HG02763 (cell line): ENCODE results near the gene FADS2.

Source experiments
- ATAC-seq: cut with Tn5 transposase; IDR thresholded peaks from one replicate; pipeline ENCODE4 v1.9.1; 2021; ENCODE audit warnings: mild to moderate bottlenecking, moderate library complexity; ENCODE audit not compliant: unreplicated experiment

The FADS2 gene

DNA sequence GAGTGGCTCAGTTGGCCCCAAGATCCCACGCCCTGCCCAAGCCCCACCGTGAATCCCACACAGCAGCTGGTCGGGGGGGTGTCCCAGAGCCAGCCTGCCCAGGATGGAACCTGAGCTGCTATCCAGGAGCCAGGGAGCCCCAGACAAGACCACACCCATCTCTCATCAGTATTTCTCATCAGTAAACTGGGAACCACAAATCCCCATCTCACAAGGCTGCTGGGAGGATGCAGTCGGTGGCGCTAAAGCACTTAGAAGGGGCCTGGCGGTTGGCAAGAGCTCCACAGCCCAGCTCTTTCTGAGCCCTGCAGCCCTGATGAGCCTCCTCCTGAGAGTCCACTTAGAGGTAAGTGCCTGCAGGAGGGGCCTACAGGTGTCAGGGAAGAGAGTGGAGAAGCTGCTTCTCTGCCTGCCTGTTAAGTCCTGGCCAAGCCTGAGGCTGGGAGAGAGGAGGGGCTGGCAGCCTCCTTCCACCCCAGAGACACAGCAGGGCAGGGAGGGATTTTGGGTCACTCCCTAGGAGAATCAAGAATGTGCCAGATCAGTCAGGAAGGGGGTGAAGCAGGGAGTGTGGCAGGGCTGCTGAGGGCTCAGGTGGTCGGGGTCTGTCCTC is 57.2 kb downstream of the FADS2 start:
- ATAC-seq = no peak

DNA sequence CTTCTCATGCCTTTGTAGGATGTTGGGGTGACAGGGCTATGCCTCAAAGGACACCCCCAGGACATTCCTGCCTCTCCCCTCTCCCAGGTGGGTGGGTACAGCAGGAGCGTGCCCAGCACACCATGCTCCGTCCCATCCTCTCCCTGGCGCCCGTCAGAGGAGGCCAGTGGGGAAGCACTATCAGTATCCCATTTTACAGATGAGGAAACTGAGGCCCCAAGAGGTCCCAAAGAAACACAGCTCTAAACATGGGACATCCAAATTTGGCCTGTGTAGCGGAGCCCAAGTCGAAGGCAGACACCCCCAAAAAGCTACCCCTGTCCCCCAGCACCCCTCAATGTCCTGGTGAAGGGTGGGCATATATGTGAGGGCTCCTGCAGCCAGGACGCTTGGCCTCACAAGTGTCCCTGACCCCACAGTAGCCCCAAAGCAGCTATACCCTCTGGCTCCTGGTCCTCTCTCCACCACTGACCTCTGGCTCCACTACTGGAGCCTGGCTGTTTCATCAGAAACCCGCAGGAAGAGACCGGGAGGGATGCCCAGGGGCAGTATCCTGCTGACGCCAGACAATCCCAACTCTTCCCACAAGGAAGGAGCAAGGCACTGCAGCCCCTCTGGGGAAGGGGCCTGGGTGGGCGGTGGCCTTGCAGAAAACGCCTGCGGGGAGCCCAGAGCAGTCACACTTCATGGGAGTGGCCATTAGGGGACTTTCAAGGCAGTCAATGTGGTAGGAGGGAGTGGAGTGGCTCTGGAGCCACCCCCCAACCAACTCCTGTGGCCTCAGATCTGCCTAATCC is 57.9 kb downstream of the FADS2 start:
- no peak for ATAC-seq

DNA sequence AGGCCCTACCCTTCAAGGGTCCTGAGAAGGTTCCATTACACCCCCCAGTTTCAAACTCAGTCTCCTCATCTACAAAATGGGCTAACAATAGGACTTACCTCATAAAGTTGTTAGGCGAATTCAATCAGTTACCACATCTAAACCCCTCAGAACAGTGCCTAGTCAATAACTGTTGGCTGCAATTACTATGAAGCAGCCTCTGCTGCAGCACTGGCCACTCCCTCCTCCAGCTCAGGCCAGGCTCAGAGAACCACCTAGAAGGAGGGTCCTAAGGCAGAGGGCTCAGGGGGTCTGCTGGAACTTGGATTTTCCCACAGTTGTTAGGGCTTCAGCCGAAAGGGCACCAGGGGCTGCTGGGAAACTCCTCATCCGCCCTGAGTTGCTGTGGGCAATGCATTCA is 58.5 kb downstream of the FADS2 start:
- ATAC-seq = no peak

DNA sequence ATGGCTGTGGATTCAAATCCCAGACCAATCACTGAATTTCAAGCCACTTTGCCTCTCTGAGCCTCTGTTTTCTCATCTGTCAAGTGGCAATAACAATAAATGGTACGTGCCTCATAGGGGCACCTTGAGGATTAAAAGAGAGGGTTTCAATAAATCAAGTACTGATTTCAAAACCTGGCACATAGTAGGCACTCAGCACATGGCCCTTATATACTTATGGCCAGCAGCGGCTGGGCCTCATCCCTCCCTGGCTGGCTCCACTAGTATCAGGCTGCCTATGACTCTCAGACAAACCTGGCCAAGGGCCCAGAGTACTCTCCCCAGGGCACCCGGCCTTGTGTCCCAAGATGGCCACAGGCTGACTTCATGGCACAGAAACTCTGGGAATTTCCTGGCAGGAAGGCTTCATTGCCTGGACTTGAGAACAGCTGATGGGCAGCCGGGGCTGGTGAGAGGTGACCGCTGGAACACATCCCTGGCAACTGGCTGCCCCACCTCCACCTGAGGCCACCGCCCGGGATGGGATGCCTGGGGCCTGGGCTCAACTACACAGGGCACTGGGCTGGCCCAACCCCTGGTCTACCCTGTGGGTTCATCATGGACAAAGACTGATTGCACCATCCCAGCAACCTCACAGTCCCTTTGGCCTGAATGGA is 59.9 kb downstream of the FADS2 start:
- ATAC-seq = no peak

DNA sequence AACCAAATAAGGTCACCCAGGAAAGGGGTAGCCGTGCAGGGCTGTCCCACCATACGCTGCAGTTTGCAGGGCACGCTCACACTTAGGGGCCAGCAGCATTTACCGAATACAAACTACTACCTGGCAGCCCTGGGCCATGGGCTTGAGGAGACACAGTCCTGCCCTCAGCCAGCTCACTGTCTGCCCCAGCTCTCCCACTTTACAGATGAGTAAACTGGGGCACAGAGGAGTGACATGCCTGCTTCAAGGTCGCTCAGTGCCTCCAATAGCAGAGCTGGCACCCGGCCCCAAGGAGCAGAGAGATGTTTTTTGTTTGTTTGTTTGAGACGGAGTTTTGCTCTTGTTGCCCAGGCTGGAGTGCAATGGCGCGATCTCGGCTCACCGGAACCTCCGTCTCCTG is 60.5 kb downstream of the FADS2 start:
- ATAC-seq = no peak

DNA sequence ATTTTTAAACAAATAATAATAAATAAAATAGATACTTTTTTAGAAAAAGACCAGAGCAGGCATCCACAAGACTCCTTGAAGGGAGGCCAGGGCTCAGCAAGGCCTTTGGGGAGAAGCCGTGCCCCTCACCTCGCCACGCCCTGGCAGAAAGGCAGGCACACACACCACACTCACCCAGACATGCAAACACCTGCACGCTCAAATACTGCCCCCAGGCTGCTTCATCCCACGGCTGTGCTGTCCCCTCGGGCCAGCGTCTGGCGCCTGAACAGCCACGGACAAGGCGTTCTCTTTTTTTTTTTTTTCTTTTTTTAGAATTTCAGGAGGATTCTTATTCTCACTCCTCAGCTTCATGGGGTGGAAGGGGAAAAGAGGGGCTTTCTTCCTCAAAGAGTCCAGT is 61.7 kb downstream of the FADS2 start:
- ATAC-seq = no peak

DNA sequence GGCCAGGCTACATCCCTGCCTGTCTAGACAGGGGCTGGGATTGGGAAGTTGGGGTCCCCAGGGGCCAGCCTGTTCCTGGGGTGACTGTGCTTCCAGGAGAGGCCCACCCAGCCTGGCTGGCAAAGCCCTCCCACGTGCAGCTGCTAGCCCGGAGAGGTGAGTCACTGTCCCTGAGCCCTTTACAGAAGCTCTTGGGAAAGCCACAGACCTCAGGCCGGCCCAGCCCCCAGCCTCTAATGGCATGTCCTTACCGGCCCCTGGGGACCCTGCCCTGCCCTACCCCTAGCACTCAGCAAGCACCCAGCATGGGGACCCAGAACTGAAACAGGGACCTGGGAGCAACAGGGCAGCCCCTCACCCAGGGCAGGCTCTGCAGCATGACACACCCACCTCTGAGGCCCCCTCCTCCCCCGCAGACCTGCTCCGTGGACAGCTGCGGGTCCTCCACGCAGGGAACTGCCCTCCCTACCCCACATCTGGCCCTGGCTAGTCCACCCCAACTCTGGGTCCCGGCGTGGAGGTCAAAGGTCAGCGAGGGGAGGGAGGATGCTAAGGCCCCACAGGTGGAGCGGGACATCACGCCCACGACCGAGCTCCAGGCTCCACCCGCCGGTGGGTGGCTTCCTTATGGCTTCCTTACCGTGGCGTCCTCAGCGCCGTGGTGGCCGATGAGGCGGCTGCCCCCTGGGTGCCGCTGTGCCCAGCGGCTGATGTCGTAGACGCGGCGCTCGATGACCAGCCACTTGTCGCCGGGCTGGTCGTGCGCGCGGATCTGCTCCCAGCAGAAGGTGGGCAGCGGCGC is 62.6 kb downstream of the FADS2 start:
- peak; percentile 14 for ATAC-seq

DNA sequence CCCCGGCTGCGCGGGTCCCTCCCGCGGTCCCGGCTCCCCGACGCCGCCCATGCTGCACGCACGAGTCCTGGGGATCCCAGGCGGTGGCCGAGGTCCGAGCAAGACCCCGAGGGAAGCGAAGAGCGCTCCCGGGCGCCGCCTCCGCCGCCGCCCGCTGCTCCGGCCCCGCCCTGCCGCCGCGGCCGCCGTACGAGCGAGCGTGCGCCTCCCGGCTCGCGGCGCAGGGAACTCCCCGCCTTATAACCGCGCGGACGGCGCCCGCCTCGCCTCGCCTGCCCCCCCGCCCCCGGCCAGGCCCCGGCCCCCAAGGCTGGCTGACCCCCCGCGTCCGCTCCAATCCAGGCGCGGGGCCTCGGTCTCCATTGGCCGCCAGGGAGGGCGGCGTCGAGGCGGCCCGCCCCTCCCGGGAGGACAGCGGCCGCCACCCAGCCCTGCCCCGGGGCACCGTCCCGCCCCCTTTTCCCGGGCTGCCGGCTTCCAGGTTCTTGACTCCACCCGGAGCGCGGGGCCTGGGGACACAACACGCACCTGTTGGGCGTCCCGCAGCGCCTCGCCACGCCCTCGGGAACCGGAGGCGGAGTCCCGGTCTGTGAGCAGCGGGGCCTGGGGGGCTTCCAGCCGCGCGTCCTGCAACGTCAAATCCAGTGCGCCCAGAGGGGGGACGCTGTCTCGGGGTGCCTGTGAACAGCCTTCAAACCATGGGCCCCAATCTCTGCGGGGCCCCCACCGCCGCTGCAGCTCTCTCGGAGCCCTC is 63.4 kb downstream of the FADS2 start, which contains the start of gene FADS3:
Gene FADS3 (minus strand): TSS at position 215 of the 754 bp plus-strand sequence. CDS start 164 bp downstream, at position 51.
- ATAC-seq = peak; percentile 72

DNA sequence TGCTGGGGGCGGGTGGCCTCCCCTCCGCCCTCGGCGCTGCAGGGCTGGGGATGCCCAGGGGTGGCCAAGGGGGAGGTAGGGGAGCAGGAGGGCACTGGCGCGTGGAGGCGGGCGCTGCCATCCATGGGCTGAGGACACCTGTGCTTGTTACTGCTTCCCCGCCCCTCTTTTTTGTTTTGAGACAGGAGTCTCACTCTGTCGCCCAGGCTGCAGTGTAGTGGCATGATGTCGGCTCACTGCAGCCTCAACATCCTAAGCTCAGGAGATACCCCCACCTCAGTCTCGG is 63.9 kb downstream of the FADS2 start:
- no peak for ATAC-seq

DNA sequence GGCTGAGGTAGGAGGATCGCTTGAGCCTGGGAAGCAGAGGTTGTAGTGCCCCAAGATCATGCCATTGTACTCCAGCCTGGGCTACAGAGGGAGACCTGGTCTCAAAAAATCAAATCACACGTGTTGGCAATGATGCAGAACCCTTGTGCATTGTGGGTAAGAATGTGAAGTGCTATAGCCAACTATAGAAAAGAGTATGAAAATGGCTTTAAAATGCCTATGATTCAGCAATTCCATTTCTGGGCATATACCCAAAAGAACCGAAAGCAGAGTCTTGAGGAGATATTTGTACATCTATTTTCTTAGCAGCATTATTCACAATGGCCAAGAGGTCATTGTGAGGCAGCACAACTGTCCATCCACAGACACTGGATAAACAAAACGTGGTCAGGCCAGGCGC is 65.9 kb downstream of the FADS2 start:
- ATAC-seq = no peak

DNA sequence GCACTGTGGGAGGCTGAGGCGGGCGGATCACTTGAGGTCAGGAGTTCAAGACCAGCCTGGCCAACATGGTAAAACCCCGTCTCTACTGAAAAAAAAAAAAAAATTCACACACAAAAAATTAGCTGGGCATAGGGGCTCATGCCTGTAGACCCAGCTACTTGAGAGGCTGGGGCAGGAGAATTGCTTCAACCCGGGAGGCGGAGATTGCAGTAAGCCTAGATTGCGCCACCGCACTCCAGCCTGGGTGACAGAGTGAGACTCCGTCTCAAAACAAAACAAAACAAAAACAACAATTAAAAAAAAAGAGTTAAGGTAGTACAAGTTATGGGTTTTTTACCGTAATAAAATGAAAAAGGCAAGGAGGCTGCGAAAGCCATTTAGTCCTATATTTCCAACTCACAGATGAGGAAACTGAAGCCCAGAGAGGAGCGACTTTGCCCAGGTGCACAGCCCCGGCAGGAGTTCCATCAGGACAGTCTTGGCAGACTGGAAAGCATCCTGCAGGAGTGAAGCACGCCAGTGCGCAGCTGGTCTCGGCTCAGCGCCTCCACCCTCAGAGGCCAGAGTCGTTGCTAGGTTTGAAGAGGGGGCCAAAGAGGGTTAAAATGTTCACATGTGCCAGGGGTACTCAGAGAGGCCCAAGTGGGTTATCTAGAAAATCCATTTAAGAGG is 67.1 kb downstream of the FADS2 start:
- ATAC-seq = no peak

DNA sequence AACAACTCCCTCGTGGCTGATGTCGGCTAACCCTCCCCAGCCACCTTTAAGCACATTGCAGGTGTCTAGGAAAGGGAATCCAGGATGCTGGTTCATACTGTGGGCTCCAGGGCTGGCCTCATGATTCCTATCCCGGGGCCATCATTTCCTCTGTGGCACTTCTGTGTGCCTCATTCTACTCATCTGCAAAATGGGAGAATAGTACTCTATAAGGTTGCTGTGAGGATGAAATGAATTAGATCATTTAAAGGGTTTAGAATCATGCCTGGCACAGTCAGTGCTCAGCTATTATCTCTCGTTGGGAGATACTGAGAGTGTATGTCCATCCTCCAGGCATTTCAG is 67.6 kb downstream of the FADS2 start:
- ATAC-seq = no peak

DNA sequence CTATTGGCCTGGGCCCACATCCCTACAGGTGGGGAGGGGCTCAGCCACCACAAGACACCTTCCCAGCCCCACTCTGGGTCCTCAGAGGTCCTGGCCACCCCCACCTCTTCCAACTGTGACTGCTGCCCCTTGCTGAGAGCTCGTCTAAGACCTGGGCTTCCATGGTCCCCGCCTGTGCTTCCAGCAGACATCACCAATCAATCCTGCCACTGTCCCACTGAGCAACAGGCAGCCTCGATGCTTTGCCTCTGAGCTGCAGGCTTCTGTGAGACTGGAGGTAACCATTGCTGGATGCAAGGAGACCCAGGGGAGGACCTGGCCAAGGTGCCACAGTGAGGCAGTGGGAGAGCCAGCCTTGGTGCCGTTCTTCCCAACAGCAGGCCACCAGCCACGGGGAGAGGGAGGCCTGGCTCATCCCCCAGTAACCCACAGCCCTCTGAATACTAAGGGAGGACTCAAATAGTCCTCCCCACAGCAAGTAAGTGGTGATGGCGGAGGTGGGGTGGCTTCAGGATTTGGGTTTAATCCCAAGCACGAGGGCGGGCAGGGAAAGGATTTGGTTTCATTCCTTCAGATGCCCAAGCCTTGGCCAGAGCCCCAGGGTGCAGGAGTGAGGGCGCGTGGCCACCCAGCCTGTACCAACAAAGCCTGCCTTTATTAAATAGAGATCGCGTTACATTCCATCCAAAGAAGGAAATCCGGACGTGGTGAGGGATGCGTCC is 68.7 kb downstream of the FADS2 start:
- no peak for ATAC-seq

DNA sequence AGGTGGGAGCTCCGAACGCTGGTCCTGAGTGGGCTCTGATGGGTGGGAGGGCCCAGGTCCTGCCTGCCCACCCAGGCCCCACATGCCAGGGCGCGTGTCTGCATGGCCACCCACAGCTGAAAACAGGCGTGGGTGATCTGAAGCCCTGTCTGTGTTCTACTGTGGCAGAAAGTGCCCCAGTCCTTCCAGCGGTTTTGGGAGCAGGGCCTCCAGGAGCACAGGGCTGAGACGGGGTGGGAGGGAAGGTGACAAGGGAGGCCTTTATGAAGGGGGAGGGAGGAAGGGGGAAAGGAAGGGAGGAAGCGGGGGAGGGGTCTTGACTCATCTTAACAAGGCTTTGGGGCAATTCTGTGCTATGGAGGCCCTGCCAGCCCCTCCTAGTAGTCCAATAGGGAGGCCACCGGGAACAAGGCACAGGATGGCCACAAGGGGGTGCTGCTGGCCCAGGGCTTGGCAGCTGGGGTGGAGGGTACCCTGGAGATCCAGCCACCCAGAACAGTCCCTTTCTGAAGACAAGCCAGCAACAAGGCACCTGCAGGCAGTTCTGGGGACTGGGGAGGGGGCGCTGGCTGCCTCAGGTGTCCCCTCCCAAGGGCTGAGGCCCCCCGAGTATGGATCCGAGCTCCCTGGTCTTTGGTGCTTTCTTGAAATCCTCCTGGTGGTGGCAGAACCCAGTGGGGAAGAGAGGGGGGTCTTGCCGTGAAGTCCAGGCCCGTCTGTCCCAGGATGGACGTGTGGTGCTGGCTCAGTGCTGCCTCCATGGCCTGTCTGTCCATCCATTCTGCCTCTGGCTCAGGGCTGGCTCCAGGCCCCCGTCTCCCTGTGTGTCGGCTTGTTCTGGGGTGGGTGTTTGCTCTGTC is 69.5 kb downstream of the FADS2 start:
- no peak for ATAC-seq

DNA sequence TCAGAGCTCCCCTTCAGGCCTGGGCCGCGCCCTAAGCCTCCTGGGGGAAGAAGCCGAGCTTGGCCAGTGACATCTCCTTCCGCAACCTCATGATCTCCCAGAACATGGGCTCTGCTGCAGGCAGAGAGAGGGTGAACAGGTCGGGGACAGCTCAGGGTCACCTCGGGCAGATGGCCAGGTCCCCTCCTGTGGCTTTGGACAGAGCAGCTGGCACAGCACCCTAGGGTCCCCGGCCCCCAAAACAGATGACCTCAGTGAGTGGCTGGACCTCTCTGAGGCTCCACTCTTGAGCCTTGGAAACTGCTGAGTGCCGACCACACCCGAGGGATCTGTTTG is 70.1 kb downstream of the FADS2 start:
- ATAC-seq = no peak

DNA sequence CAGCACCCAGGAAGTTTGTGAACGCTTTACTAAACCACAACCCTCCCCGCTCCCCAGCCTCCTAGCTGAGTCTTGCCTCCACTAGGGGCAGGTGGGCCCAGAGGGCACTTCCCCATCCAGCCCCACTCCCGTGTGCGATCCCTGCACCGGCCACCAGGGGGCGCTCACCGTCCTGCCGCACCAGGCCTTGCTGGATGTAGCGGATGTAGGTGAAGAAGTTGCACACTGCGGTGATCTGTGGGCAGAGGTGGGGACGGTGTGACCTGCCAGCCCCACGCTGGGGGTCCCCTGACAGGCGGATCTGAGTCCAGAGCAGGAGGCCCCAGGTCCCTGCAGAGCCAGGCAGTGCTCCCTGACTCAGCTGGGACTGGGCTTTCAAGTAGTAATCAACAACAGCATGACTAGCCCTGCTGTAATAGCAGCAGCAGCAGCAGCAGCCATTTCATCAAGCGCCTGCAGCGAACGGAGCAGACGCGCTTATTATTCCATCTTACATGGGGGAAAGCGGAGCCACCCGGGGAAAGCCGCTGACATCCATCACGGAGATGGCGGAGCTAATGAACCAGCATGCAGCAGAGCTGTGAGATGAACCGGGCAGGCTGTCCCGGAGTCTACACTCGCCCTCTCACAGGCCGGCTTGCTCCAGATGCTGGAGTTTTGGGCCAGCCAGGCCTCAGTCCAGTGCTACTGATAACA is 71.2 kb downstream of the FADS2 start:
- no peak for ATAC-seq

DNA sequence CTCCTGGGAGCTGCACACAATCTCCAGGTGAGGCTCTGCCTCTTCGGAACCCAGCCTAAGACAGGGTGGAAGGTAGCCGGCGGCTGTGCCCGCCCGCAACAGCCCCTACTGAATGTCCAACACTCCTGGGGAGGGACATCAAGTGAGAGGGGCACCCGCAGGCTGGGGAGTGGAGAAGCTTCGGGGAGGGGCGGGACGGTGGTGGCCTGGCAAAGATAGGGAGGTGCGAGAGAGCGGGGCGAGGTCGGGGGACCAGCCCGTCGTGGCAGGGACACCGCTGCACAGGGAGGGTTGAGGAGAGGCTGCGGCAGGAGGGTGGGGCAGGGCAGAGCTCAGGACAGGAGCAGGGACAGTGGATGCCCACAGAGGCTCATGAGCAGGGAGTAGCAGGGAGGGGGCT is 72.2 kb downstream of the FADS2 start:
- ATAC-seq = no peak

DNA sequence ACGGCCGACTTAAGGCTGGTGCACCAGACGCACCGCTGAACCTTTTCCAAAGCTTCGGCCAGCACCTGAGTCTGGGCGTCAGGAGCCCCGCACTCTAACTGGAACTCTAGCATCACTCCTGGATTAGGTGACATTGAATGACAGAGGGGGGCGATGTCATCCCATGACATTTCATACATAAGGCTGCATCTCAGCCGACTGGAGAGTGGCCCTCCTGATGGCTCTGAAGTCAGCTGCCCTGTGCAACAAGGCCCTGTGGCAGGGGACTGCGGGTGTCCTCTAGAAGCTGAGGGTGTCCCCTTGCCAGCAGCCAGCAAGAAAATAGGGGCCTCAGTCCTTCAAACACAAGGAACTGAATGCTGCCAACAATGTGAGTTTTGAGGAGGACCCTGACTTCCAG is 73.3 kb downstream of the FADS2 start:
- ATAC-seq = no peak
